Inferior parietal cortex (tissue), 1 donor: ENCODE results near the gene DSN1.
"Not testable (repeated sequence)": the region's sequence is repeated elsewhere in the genome, so short reads cannot be mapped to it uniquely, and the experiment has no call there.

Experiments
- DNase-seq: peaks from one replicate; pipeline ENCODE4 v3.0.0-alpha.2; 2016; ENCODE audit errors: extremely low spot score

DSN1 gene, protein sequence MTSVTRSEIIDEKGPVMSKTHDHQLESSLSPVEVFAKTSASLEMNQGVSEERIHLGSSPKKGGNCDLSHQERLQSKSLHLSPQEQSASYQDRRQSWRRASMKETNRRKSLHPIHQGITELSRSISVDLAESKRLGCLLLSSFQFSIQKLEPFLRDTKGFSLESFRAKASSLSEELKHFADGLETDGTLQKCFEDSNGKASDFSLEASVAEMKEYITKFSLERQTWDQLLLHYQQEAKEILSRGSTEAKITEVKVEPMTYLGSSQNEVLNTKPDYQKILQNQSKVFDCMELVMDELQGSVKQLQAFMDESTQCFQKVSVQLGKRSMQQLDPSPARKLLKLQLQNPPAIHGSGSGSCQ

DNA sequence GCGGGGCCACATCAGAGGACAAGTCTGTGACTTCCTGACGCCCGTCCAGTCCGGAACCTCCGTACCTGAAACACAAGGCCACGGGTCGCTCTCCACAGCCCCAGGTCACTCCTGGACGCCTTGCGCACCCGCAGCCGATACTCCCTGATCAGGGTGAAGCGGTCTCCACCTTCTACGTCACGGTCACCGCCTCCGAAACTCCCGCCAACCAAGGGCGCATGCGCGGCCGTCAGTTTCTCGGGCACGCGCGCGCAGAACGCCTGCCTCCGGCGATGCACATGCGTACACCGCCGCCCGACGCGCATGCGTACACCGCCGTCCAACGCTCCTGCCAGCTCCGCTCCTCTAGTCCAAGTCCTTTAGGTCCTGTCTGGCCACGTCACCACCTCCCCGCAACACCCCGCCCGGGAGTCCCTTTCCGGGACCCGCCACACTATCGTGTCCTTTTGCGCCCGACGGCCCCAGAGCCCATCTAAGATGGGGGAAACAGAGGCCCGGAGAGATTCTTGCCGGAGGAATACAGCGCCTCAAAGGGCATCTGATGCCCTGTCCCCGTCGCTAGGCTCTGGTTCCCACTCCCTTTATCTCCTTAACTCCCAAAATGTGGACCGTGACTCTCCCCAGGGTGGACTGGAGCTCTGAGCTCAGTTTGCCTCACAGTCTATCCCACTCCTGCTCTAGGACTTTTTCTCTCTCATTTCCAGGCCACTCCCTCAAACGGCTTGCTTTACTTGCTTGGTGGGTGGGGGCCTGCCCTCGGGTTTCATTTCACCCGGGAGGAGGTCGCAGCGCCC lies at the start of gene DSN1:
Gene DSN1 (minus strand): TSS at position 167 of the 794 bp plus-strand sequence. CDS start 2,305 bp downstream, outside the sequence.
- DNase-seq = peak; percentile 95

DNA sequence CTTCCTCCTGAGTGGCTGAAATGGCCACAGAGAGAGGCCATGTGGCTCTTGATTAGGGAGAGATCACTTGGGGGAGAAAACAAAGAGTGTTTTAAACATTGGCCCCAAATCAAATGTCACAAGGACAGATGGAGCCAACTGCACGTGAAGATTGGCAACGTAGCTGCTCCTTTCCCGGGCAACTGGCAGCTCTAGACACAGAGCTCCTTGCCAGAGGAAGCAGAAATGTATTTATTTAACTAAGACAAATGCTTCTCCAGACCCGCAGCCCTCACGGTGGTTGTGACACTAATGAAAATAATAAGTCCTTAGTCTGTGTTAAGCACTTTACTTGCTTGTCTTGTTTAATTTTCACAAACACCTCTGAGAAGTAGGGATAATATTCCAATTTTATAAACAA lies 49.6 kb upstream of the DSN1 start:
- no peak for DNase-seq

DNA sequence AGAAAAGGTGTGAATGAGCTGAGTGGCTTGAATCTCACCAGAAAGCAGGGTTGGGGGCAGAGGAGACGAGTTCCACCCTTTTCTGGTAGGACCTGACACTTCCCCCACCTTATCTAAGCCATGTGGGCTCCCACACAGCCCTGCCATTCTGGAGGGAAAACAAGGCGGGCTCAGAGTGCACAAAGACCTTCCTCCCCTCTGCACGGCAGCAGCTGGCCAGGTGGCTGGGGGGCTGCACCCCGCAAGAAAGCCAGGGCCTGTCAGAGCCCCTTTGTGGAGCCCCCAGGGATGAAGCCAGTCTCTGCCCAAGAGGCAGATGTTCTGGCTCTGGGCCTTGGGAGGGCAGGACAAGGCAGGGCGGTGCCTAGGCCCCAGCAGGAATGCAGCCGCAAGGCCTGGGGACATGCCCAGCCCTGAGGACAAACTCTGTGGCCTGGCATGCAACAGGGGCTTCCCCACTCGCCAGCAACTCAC lies 48.4 kb upstream of the DSN1 start:
- DNase-seq = peak; percentile 31

DNA sequence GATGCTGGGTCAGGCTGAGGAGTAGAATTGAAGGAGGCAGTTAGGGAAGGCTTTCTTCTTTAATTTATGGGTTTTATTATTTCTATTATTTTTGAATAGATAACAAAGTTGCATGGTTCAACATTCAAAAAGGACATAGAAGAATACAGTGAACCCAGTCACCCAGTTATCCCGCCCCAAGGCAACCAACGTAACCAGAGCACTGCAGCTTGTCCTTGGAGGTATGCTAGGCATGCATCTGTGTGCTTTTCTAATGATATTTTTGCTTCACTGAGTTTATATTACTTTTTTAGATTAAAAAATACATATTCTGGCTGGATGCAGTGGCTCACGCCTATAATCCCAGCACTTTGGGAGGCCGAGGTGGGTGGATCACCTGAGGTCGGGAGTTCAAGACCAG lies 47.4 kb upstream of the DSN1 start:
- DNase-seq = no peak

DNA sequence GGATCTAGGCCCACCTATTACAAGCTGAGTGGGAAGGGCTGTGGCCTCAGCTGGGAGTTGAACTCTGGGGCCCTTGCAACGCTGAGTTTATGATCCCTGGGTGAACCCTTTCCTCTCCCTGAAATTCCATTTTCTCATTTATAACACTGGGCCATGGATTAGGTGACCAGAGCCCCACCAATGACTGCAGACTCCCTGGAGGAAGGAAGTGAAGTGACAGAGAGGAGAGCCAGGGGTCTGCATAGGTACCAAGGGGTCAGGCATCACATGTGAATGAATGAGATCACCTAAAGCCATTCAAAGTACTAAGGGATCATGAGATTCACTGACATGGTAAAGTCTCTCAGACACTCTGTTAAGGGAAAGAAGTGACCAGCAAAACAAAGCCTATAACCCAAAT lies 46.5 kb upstream of the DSN1 start:
- DNase-seq = no peak

DNA sequence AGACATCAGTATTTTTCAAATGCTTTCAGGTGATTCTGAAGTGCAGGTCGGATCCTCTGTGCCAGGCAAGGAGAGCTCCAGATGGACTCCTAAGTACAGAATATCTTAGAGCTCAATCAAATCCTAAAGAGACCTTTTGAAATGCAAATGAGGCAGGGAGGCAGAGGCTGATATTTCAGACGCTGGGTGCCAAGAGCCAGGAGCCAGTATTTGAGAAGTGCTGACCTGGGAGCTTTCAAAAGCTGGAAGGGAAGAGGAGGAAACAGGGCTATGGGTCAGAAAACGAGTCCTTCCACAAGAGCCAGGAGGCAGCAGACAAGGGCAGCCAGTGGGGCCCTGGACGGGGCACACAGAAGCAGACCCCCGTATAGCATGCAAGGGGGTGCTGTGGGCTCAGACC lies 46.1 kb upstream of the DSN1 start:
- DNase-seq = no peak

DNA sequence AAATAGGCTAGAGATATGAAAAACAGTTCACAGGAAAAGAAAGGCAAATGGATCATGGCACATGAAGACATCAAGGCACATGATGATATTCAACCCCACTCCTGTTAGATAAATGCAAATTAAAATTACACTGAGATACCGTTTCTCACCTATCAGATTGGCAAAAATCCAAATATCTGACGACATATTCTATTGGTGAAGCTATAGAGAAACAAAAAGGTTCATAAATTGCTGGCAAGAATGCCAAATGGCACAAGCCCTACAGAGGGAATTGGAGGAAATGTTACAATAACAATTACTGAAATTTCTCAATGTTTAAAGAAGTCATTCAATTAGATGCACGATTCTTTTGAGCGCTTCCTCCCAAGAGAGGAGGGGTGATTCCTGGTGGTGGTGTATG lies 45.3 kb upstream of the DSN1 start:
- no peak for DNase-seq

DNA sequence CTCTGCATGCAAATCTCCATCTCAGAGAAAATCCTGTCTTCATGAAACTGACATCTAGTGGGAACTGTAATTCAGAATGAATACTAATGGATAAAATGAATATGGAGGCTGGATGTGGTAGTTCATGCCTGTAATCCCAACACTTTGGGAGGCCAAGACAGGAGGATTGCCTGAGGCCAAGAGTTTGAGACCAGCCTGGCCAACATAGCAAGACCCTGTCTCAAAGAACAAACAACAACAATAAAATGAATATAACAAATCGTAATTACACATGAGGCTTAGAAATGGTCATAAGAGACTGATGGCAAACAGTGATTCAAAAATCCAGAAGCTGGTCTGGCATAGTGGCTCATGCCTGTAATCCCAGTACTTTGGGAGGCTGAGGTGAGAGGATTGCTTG lies 44.6 kb upstream of the DSN1 start:
- DNase-seq = no peak

DNA sequence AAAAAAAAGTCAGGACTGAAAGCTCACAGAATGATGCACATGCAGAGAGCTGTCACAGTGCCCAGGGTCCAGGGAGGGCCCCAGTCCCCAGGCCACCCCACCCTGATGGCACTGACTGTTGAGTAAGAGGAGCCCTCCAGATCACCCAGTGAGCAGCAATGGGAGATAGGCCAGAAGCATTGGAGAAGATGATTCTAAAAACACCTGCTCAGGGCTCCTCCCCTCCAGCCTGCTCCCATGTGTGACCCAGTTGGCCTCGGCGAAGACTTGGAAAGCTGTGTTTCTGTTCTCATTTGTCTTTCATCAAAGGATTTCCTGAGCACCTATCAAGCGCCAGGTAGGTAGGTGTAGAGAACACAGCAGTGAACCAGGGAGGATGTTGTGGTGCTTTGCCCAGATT lies 43.9 kb upstream of the DSN1 start:
- no peak for DNase-seq

DNA sequence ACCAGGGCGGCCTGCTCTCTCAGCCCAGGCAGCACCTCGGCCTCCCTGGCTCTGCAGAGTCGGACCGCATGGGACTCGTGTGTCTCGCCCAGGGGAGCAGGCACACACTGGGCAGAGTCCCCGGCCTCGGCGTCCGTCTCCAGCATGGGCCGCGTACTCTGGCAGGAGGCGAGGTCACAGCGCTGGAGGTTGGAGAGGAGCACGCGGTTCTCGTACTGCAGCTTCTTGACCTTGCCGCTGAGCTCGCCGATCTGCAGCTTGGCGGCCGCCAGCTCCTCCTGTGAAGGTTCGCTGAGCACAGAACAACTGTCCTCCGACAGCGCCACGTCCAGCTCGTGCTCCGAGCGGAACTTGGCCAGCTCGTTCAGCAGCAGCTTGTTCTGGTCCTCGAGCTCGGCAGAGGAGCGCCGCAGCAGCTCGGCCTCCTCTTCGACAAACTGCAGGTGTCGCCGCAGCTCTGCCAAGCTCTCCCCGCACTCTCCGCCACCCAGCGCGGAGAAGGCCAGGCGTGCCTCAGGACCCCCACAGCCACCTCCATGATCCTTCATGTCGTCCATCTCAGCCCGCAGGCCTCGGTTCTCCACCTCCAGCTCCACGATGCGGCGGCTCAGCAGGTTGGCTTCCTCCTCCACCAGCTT lies 42.0 kb upstream of the DSN1 start:
- DNase-seq = no peak

DNA sequence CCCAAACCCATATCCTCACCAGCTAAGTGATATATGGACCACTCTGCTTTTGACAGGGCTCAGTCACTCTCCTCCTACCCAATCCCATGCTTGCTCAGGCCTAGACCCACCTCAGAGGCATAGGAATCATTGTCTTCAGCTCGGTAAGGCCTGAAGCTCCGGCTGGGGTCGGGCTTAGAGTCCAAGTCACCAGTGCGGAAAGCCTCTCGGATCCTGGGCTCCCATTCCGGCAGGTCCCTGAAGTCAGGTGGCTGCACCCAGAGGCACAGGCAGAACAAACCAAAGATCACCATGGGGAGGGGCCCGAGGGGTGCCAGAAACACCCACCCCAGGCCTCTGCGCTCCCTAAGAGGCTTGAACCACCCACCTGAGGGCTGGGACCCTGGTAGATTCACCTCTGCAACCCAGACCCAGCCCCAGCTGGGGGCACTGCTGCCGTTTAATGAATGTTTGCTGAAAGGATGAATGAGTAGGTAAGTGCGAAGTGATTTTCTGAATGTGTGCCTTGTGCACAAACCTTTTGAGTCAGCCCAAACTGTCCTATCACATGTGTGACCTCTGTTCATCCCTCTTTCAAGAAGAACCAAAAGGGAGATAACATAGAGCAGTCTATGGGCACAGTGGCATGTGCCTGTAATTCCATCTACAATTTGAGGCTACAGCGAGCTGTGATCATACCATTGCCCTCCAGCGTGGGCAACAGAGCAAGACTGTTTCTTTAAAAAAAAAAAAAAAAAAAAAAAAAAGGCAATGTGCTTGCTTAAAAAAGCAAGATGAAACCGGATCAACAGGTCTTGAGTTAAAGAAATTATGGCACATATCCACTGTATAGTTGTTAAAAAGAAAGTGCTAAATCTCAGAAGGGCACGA lies 39.3 kb upstream of the DSN1 start:
- no peak for DNase-seq

DNA sequence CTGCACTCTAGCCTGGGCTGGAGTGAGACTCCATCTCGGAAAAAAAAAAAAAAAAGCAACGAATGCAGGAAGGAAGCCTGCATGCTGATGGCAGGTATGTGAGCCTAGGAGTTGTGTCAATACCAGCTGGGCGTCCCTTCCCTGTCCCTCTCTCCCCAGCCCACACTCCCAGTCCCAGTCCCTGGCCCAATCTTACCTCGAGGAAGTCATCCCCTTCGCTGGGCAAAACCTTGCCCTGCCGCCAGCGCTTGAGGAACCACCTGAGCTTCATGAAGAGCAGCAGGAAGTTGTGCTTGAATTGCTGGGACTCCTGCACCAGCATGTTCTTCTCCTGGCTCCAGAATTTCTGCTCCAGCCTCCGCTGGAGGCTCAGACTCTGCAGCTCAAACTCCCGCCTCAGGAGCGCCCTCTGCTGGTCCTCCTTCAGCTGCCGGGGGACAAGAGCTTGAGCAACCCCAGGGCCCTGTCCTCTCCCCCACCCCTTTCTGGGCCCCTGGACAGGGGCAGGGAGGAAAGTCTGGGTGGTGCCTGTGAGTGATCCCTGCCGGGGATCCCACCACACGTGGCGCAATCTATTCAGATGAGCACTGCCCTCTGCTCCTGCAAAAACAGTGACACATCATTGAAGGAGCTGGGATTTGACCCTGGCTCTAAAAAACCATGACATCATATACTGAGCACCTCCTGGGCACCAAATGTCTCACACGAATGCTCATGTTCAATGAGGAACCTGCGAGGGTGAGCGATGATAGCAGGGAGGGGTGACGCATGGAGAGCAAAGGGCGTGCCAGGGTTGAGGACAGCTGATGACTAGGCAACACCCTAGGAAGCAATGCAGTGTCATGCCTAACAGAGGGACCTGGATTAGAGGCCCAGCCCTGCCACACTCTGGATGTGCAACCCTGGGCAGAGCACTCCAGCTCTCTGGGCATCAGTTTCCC lies 35.0 kb upstream of the DSN1 start:
- no peak for DNase-seq

DNA sequence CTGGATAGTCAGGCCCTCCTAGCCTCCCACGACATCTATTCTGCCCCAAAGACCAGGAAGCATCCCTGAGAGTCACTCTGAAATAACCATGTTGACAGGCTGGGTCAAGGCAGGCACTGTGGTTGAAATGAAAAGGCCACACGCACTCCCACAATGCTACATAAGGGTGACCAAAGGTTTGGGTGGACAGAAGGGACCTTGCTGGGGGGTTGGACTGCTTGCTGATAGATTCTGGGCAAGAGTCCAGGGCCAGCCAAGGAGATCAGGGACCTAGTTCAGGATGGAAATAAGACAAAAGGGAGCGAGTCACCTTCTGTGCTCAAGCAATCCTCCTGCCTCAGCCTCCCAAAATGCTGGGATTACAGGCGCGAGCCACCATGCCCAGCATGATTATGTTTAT lies 32.5 kb upstream of the DSN1 start:
- no peak for DNase-seq

DNA sequence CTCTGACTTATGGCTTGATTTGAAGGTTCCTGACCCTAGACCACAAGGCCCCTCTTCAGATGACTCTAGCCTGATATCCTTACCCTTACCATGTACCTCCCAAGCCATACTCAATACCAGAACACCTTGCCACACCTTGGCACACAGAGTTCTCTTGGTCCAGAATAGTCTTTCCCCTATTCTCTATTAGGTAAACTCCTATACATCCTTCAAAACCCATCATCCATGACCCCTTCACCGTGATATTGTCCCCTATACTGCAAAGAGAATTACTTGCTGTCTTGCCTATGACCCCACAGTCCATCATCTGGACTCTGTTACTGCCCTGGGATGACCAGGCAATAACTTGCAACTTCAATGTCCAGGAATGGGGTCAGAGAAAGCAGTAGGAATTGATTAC lies 31.8 kb upstream of the DSN1 start:
- no peak for DNase-seq

DNA sequence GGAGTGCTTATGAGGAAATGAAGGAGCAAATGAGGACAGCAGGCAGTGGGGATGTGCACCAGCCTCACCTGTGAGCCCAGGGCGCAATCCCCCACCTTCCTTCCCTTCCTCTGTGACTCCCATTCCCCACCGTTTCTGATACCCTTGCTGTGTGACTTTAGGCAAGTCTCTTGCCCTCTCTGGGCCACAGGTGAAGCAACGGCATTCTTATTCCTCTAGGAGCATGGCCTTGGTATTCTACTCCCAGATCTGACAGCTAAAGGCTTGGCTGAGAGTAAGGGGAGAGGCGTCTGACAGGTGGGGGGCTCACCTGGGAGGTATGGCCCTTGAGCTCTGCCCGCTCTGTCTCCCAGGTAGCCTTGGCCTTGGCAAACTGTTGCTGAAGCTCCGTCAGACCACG lies 30.9 kb upstream of the DSN1 start:
- no peak for DNase-seq

DNA sequence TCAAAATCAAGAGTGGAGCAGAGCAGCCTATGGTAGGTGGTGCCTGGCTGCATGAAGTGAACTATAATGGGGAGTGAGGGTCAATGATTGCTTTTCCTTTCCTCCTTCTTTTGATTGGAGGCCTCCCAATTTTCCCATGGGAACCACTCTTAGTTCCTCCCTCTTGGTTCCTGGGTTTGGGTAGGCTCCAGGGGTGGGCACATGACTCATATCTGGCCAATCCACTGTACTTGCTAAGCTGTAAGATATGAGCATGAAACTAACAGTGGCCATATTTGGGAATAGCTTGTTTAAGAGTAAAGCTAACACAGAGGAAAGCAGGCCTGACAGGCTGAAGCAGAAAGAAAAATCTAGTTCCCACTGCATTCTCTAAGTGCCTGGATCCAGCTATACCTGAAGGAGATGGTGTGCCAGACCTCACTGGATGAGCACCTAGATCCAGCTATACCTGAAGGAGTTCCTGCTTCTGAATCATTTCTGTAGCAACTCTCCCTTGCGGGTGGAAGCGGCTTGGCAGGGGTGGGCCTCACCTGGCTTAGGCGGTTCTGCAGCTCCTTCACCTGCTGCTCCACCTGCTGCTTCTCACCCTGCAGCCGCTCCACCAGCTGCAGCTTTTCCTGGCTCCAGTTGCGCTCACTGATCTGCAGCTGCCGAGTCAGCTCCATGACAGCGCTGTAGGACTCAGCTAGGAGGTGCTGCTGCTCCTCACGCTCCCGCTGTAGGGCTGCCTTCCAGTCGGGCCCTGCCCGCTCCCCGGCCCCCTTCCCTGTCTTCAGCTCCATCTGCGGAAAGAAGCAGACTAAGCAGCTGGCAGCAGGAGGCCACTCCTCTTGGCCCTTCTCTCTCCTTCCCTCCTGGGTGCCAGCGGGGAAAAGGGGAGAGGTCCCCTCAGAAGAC lies 29.0 kb upstream of the DSN1 start:
- DNase-seq = no peak

DNA sequence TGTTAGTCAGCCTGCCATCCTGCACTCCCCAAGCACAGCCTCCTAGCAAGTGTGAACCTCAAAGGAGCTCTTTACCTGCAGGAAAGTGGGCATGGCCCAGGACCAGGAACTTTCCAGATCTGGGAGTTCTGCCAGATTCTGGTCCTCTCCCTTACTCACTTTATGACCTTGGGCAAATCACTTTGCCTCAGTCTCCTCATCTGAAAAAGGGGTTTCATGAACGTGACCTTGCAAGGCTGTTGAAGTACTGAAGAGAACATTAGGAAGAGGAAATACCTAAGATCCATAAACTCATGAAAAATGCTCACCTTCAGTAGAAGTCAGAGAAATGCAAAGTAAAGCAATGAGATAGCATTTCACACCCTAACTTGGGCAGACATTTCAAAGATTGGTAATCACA lies 26.8 kb upstream of the DSN1 start:
- no peak for DNase-seq

DNA sequence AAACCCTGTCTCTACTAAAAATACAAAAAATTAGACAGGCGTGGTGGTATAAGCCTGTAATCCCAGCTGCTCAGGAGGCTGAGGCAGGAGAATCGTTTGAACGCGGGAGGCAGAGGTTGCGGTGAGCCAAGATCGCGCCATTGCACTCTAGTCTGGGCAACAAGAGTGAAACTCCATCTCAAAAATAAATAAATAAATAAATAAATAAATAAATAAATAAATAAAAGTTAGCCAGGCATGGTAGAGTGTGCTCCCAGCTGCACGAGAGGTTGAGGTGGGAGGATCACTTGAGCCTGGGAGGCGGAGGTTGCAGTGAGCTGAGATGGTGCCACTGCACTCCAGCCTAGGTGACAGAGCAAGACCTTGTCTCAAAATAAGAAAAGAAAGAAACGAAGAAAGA lies 25.8 kb upstream of the DSN1 start:
- DNase-seq = not testable (repeated sequence)

DNA sequence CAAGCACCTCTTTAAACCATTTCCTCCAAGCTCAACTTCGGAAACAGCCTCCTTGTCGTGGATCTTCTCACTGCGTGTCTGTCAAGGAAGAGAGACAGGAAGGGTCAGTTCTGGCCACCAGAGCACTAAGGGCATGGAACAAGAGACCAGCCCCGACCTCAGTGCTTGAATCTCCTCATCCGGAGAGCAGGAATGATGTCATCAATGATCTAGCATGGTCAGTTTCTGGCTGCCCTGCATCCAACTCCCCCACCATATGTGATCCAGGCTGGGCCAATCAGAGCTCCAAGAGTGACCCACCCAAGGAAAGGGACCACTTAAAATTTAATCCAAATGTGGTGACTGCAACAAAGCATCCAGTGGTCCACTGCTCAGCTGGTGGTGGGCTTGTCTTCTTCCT lies 23.3 kb upstream of the DSN1 start:
- DNase-seq = no peak

DNA sequence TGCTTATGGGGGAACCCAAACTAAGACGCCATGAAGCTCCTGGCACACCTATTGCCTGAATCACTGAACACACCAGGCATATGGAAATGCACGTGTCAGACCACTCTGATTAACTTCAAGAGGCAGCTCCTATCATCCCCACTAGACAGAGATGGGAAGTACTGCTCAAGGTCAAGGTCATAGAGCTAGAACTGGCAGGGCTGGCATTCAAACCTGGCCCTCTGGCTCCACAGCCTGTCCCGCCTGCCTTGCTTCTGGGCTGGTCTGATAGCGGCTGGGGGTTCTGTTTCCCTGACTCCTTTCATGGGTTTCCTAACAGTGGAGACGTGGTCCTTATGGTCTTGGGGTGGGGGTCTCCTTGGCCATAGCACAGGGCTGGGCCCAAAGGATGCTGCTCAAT lies 22.6 kb upstream of the DSN1 start:
- DNase-seq = no peak
